H9 (cell line): ENCODE results near the gene KDM2A. TPM values are rescaled to one million over a fixed set of nuclear protein-coding genes. Genes with fewer than 3 reads are reported as not detected.

Source experiments
- DNase-seq: peaks from one replicate; pipeline ENCODE4 v3.0.0-alpha.2; 2017
- H2AFZ ChIP-seq: one replicate; pipeline ENCODE4 v1.6.1; 2013; ENCODE audit warnings: mild to moderate bottlenecking, low read length, control low read depth, moderate library complexity
- H2AK5ac ChIP-seq: 2 replicates; pipeline ENCODE4 v1.6.1; 2013; ENCODE audit warnings: low read length, control low read depth, mixed read lengths; ENCODE audit not compliant: insufficient read length
- H2BK120ac ChIP-seq: one replicate; pipeline ENCODE4 v1.6.1; 2013; ENCODE audit warnings: low read depth, mild to moderate bottlenecking, low read length, control low read depth, inconsistent platforms; ENCODE audit not compliant: poor library complexity, severe bottlenecking
- H2BK12ac ChIP-seq: 2 replicates; pipeline ENCODE4 v1.6.1; 2013; ENCODE audit warnings: low read length, control low read depth, mixed read lengths, low read depth; ENCODE audit not compliant: insufficient read length
- H2BK15ac ChIP-seq: 2 replicates; pipeline ENCODE4 v1.6.1; 2013; ENCODE audit warnings: low read depth, low read length, control low read depth
- H2BK20ac ChIP-seq: one replicate; pipeline ENCODE4 v1.6.1; 2013; ENCODE audit warnings: low read depth, mild to moderate bottlenecking, low read length, control low read depth, inconsistent platforms; ENCODE audit not compliant: poor library complexity, severe bottlenecking
- H2BK5ac ChIP-seq: 2 replicates; pipeline ENCODE4 v1.6.1; 2013; ENCODE audit warnings: low read length, control low read depth, mixed read lengths; ENCODE audit not compliant: insufficient read length
- H3K14ac ChIP-seq: 2 replicates; pipeline ENCODE4 v1.6.1; 2013; ENCODE audit warnings: low read length, control low read depth; ENCODE audit not compliant: insufficient read depth
- H3K18ac ChIP-seq: 2 replicates; pipeline ENCODE4 v1.6.1; 2013; ENCODE audit warnings: low read depth, mild to moderate bottlenecking, mixed read lengths, low read length, control low read depth; ENCODE audit not compliant: insufficient read length
- H3K23ac ChIP-seq: 2 replicates; pipeline ENCODE4 v1.6.1; 2013; ENCODE audit warnings: low read length, control low read depth, mixed read lengths, low read depth; ENCODE audit not compliant: insufficient read length
- H3K23me2 ChIP-seq: 2 replicates; pipeline ENCODE4 v1.6.1; 2013; ENCODE audit warnings: low read depth, mild to moderate bottlenecking, mixed read lengths, low read length, control low read depth; ENCODE audit not compliant: insufficient read length, poor library complexity, severe bottlenecking
- H3K27ac ChIP-seq: 2 replicates; pipeline ENCODE4 v1.5.1; 2013; ENCODE audit warnings: low read length, control low read depth, mixed read lengths, low read depth; ENCODE audit not compliant: insufficient read length
- H3K27me3 ChIP-seq: 2 replicates; pipeline ENCODE4 v1.6.1; 2013; ENCODE audit warnings: low read length, control low read depth, inconsistent platforms; ENCODE audit not compliant: insufficient read depth
- H3K4ac ChIP-seq: 2 replicates; pipeline ENCODE4 v1.6.1; 2013; ENCODE audit warnings: low read depth, mild to moderate bottlenecking, control low read depth, inconsistent platforms, low read length, moderate library complexity
- H3K4me1 ChIP-seq: 2 replicates; pipeline ENCODE4 v1.6.1; 2013; ENCODE audit warnings: low read length, control low read depth, inconsistent platforms; ENCODE audit not compliant: insufficient read depth
- H3K4me2 ChIP-seq: 2 replicates; pipeline ENCODE4 v1.6.1; 2013; ENCODE audit warnings: low read length, control low read depth, mixed read lengths; ENCODE audit not compliant: insufficient read length, insufficient read depth
- H3K56ac ChIP-seq: 2 replicates; pipeline ENCODE4 v1.6.1; 2013; ENCODE audit warnings: low read depth, mild to moderate bottlenecking, mixed read lengths, low read length, control low read depth; ENCODE audit not compliant: insufficient read length
- H3K79me1 ChIP-seq: 2 replicates; pipeline ENCODE4 v1.6.1; 2013; ENCODE audit warnings: low read depth, mild to moderate bottlenecking, moderate library complexity, low read length, control low read depth, inconsistent platforms; ENCODE audit not compliant: insufficient read depth, poor library complexity, severe bottlenecking
- H3K79me2 ChIP-seq: 2 replicates; pipeline ENCODE4 v1.6.1; 2013; ENCODE audit warnings: low read length, control low read depth, inconsistent platforms; ENCODE audit not compliant: insufficient read depth
- H3K9ac ChIP-seq: 2 replicates; pipeline ENCODE4 v1.6.1; 2013; ENCODE audit warnings: low read length, control low read depth, mixed read lengths; ENCODE audit not compliant: insufficient read length; ENCODE audit errors: extremely low read depth
- H3K9me3 ChIP-seq: one replicate; pipeline ENCODE4 v1.6.1; 2013; ENCODE audit warnings: low read depth, low read length, inconsistent platforms; ENCODE audit not compliant: control insufficient read depth
- H3T11ph ChIP-seq: one replicate; pipeline ENCODE4 v1.6.1; 2013; ENCODE audit warnings: mild to moderate bottlenecking, low read length, control low read depth, inconsistent platforms
- H4K20me1 ChIP-seq: one replicate; pipeline ENCODE4 v1.6.1; 2013; ENCODE audit not compliant: control insufficient read depth, insufficient read length, insufficient read depth
- H4K5ac ChIP-seq: 2 replicates; pipeline ENCODE4 v1.6.1; 2013; ENCODE audit warnings: low read depth, mild to moderate bottlenecking, mixed read lengths, low read length, control low read depth; ENCODE audit not compliant: insufficient read length
- H4K8ac ChIP-seq: replicated peaks from 2 replicates; pipeline ENCODE4 v1.6.1; 2013; ENCODE audit warnings: low read length, control low read depth, mixed read lengths, low read depth; ENCODE audit not compliant: insufficient read length
- H4K91ac ChIP-seq: 2 replicates; pipeline ENCODE4 v1.6.1; 2013; ENCODE audit warnings: low read depth, mild to moderate bottlenecking, moderate library complexity, mixed read lengths, low read length, control low read depth; ENCODE audit not compliant: insufficient read length
- H3K27ac Mint-ChIP-seq, 3 experiments: 2 replicates in 2 of 3; 3 replicates in 1 of 3; pipeline ENCODE4 v1.8.0; 2020 to 2021; ENCODE audit warnings: mixed read lengths in 3 of 3, mild to moderate bottlenecking in 1 of 3, moderate library complexity in 1 of 3
- H3K27me3 Mint-ChIP-seq: 2 replicates; pipeline ENCODE4 v1.8.0; 2021; ENCODE audit warnings: low read depth, mild to moderate bottlenecking, moderate library complexity, mixed read lengths
- H3K36me3 Mint-ChIP-seq, 3 experiments: 2 replicates in 2 of 3; 3 replicates in 1 of 3; pipeline ENCODE4 v1.8.0; 2020 to 2021; ENCODE audit warnings: low read depth in 3 of 3, mixed read lengths in 3 of 3; ENCODE audit not compliant: insufficient read depth in 1 of 3
- H3K4me1 Mint-ChIP-seq, 2 experiments: 2 replicates each; pipeline ENCODE4 v1.8.0; 2020; ENCODE audit warnings: mixed read lengths in 2 of 2
- H3K4me3 Mint-ChIP-seq, 2 experiments: 2 replicates in 1 of 2; 3 replicates in 1 of 2; pipeline ENCODE4 v1.8.0; 2020 to 2021; ENCODE audit warnings: mild to moderate bottlenecking in 2 of 2, mixed read lengths in 2 of 2, moderate library complexity in 1 of 2
- H3K9me3 Mint-ChIP-seq, 2 experiments: 2 replicates in 1 of 2; 3 replicates in 1 of 2; pipeline ENCODE4 v1.8.0; 2020; ENCODE audit warnings: mild to moderate bottlenecking in 2 of 2, mixed read lengths in 2 of 2, moderate library complexity in 1 of 2
- WGBS: extraction: QIAGEN DNeasy Blood & Tissue Kit; methylation state at CpG from one replicate; pipeline ENCODE4 v1.1.7; 2013; ENCODE audit warnings: missing lambda C conversion rate, low lambda C conversion rate, mixed read lengths; ENCODE audit not compliant: insufficient read length; ENCODE audit errors: extremely low coverage; 5-methylcytosine and 5-hydroxymethylcytosine counted together
- total RNA-seq: library from RNA; stranded (reverse); gene quantifications from 2 replicates; pipeline ENCODE4 v1.2.1, GENCODE V29; 2021
- TF ChIP-seq, protein P1 (sequence below): fragments of 200-600 bp; sonication (generic); conservative IDR thresholded peaks from 3 replicates; pipeline ENCODE4 v1.8.0; 2021; ENCODE audit warnings: antibody characterized with exemption, mild to moderate bottlenecking

KDM2A gene
- total RNA-seq, 1 experiment from 2014 or later = 85.9 TPM

DNA sequence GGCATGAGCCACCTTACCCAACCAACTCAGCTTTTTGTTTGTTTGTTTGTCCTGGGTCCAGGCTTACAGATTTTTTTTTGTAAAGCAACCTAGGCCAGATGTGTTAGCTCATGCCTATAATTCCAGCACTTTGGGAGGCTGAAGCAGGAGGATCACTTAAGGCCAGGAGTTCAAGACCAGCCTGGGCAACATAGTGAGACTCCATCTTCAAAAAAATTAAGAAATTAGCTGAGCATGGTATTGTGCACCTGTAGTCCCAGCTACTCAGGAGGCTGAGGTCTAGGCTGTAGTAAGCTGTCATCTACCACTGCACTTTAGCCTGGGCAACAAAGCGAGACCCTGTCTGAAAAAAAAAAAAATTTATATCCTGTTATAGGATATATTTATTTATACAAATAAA lies 118.5 kb downstream of the KDM2A start:
- H4K5ac ChIP-seq = no peak overlapping the region
- H2BK12ac ChIP-seq = no peak overlapping the region
- H3K79me2 ChIP-seq = peaks cover 18% of the 10 kb centered on the region; the same call in 1 of the 2 replicates
- no peak overlapping the region for H2BK15ac ChIP-seq
- no peak overlapping the region for H2BK120ac ChIP-seq
- DNase-seq = no peak
- H3K27me3 ChIP-seq = no peaks in the 10 kb centered on the region
- H3K79me1 ChIP-seq = peaks cover 1% of the 10 kb centered on the region
- H3K4me3 Mint-ChIP-seq = no peak overlapping the region
- TF ChIP-seq, protein P1, sequence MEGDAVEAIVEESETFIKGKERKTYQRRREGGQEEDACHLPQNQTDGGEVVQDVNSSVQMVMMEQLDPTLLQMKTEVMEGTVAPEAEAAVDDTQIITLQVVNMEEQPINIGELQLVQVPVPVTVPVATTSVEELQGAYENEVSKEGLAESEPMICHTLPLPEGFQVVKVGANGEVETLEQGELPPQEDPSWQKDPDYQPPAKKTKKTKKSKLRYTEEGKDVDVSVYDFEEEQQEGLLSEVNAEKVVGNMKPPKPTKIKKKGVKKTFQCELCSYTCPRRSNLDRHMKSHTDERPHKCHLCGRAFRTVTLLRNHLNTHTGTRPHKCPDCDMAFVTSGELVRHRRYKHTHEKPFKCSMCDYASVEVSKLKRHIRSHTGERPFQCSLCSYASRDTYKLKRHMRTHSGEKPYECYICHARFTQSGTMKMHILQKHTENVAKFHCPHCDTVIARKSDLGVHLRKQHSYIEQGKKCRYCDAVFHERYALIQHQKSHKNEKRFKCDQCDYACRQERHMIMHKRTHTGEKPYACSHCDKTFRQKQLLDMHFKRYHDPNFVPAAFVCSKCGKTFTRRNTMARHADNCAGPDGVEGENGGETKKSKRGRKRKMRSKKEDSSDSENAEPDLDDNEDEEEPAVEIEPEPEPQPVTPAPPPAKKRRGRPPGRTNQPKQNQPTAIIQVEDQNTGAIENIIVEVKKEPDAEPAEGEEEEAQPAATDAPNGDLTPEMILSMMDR = no peak
- H3K9me3 ChIP-seq = no peaks in the 10 kb centered on the region
- no peaks in the 10 kb centered on the region for H4K20me1 ChIP-seq
- H3T11ph ChIP-seq = no peak overlapping the region
- H4K8ac ChIP-seq = no peak overlapping the region
- peaks cover 5% of the 10 kb centered on the region; the same call in 1 of the 2 replicates for H3K4me1 ChIP-seq
- peaks cover 19% of the 10 kb centered on the region for H3K23me2 ChIP-seq
- no peaks in the 10 kb centered on the region for H3K27me3 Mint-ChIP-seq
- no peak overlapping the region for H2BK5ac ChIP-seq
- H3K23ac ChIP-seq = no peak overlapping the region
- no peak overlapping the region for H3K9ac ChIP-seq
- H3K14ac ChIP-seq = no peak overlapping the region
- H3K18ac ChIP-seq = no peak overlapping the region
- no peak overlapping the region for H2BK20ac ChIP-seq
- no peak overlapping the region for H2AFZ ChIP-seq
- peaks cover 30 to 33% of the 10 kb centered on the region in 2 experiments for H3K4me1 Mint-ChIP-seq
- no peaks in the 10 kb centered on the region for H3K9me3 Mint-ChIP-seq
- H3K4me2 ChIP-seq = no peak overlapping the region
- H3K27ac ChIP-seq = no peak overlapping the region
- H4K91ac ChIP-seq = no peak overlapping the region
- H3K4ac ChIP-seq = no peak overlapping the region
- H3K36me3 Mint-ChIP-seq = peaks cover 8 to 37% (median 13%) of the 10 kb centered on the region in 3 experiments; a peak in 6 of 7 replicates
- H2AK5ac ChIP-seq = no peak overlapping the region
- WGBS = no CpG with 5 or more reads among the region's 1 CpG
- no peak overlapping the region for H3K27ac Mint-ChIP-seq
- H3K56ac ChIP-seq = no peak overlapping the region
